Keratinocyte (primary cell): ENCODE measurements around the gene RHBDF1. TPM values are rescaled to one million over a fixed set of nuclear protein-coding genes. Genes with fewer than 3 reads are reported as not detected.
A peak's percentile ranks its signal among the peaks of the same experiment; 100 is the strongest.

ENCODE experiments used
- DNase-seq: peaks from one replicate; pipeline ENCODE4 v3.0.0-alpha.2; 2011; ENCODE audit warnings: low read depth, missing footprints, low spot score
- FAIRE-seq: peaks from 2 replicates; lab custom pipeline; 2011; peaks lifted over from hg19 to GRCh38; lab: Jason Lieb, UNC
- H2AFZ ChIP-seq: 2 replicates; pipeline ENCODE4 v1.6.0; 2012; ENCODE audit warnings: low read length, control low read depth, inconsistent platforms; ENCODE audit not compliant: control insufficient read depth
- H3K27ac ChIP-seq: 2 replicates; pipeline ENCODE4 v1.5.1; 2011; ENCODE audit warnings: low read length; ENCODE audit not compliant: control insufficient read depth, insufficient read depth
- H3K27me3 ChIP-seq: 3 replicates; pipeline ENCODE4 v1.6.0; 2011; ENCODE audit warnings: low read length; ENCODE audit not compliant: control insufficient read depth, insufficient read depth; ENCODE audit errors: extremely low read depth
- H3K36me3 ChIP-seq, 2 experiments: 2 replicates in 1 of 2; 3 replicates in 1 of 2; pipeline ENCODE4 v1.5.1; 2011; ENCODE audit warnings: low read length in 2 of 2, mild to moderate bottlenecking in 1 of 2; ENCODE audit not compliant: control insufficient read depth in 2 of 2, insufficient read depth in 2 of 2; ENCODE audit errors: extremely low read depth in 1 of 2
- H3K4me1 ChIP-seq: 3 replicates; pipeline ENCODE4 v1.5.1; 2011; ENCODE audit warnings: low read length; ENCODE audit not compliant: control insufficient read depth, insufficient read depth; ENCODE audit errors: extremely low read depth
- H3K4me2 ChIP-seq: 3 replicates; pipeline ENCODE4 v1.6.0; 2011; ENCODE audit warnings: low read depth, low read length; ENCODE audit not compliant: control insufficient read depth, insufficient read depth; ENCODE audit errors: extremely low read depth
- H3K4me3 ChIP-seq, 3 experiments: fragments of 200-600 bp in 1 of 3; sonication (generic) in 1 of 3; 2 replicates in 2 of 3; 3 replicates in 1 of 3; pipeline ENCODE4 v1.5.1; 2011 to 2016; ENCODE audit warnings: low read length in 3 of 3, mild to moderate bottlenecking in 3 of 3, control low read depth in 2 of 3, inconsistent platforms in 1 of 3, low read depth in 1 of 3, mixed read lengths in 1 of 3, mixed run types in 1 of 3, moderate library complexity in 1 of 3; ENCODE audit not compliant: control insufficient read depth in 2 of 3, insufficient read depth in 2 of 3; ENCODE audit errors: extremely low read depth in 1 of 3
- H3K79me2 ChIP-seq: 2 replicates; pipeline ENCODE4 v1.6.0; 2012; ENCODE audit warnings: low read length; ENCODE audit not compliant: control insufficient read depth, insufficient read depth
- H3K9ac ChIP-seq: 3 replicates; pipeline ENCODE4 v1.6.0; 2011; ENCODE audit warnings: low read length; ENCODE audit not compliant: control insufficient read depth, insufficient read depth; ENCODE audit errors: extremely low read depth
- H3K9me1 ChIP-seq: 3 replicates; pipeline ENCODE4 v1.6.0; 2011; ENCODE audit warnings: low read length; ENCODE audit not compliant: control insufficient read depth, insufficient read depth; ENCODE audit errors: extremely low read depth
- H3K9me3 ChIP-seq: 2 replicates; pipeline ENCODE4 v1.5.1; 2012; ENCODE audit warnings: low read depth, low read length; ENCODE audit not compliant: control insufficient read depth
- H4K20me1 ChIP-seq: 3 replicates; pipeline ENCODE4 v1.6.0; 2011; ENCODE audit warnings: low read length; ENCODE audit not compliant: control insufficient read depth, insufficient read depth; ENCODE audit errors: extremely low read depth
- EZH2 ChIP-seq: IDR thresholded peaks from one replicate; pipeline ENCODE4 v1.6.1; 2012; ENCODE audit warnings: inconsistent platforms, mild to moderate bottlenecking, low read length, moderate library complexity
- dilution Hi-C: fragments of 300-500 bp; cut with MboI; formaldehyde crosslinking; loops from one replicate; pipeline ENCODE4 v1.7.0; 2020; ENCODE audit warnings: low sequenced_read_pairs; ENCODE audit not compliant: extremely low pct_ligation_motif_present
- polyA minus RNA-seq, 3 experiments: library from RNA; depleted of rRNA, polyadenylated mRNA; stranded (reverse); fragments of >200 nt; gene quantifications; 1 replicate in 1 of 3; 2 replicates in 1 of 3; 3 replicates in 1 of 3; pipeline ENCODE4 v1.2.3, GENCODE V29; 2011
- polyA plus RNA-seq, 5 experiments: library from polyadenylated mRNA; depleted of rRNA in 3 of 5; stranded (reverse) in 3 of 5; stranded (forward) in 1 of 5; unstranded in 1 of 5; fragments of >200 nt; gene quantifications; 1 replicate in 1 of 5; 2 replicates in 3 of 5; 3 replicates in 1 of 5; pipeline versions ENCODE4 v1.2.1 to v1.2.3, GENCODE V29; 2011 to 2012; ENCODE audit warnings: missing spikeins in 2 of 5, low read depth in 1 of 5, low replicate concordance in 1 of 5
- TF ChIP-seq, protein P1 (sequence below), 3 experiments: IDR thresholded peaks in 1 of 3; conservative IDR thresholded peaks in 1 of 3; optimal IDR thresholded peaks in 1 of 3; 2 replicates in 2 of 3; 3 replicates in 1 of 3; pipeline versions ENCODE3 to v1.5.1; 2011; ENCODE audit warnings: low read length in 3 of 3, mild to moderate bottlenecking in 3 of 3, moderate library complexity in 2 of 3, control low read depth in 1 of 3, inconsistent platforms in 1 of 3; ENCODE audit not compliant: insufficient read depth in 2 of 3; ENCODE audit errors: extremely low read depth in 1 of 3

Gene RHBDF1, protein sequence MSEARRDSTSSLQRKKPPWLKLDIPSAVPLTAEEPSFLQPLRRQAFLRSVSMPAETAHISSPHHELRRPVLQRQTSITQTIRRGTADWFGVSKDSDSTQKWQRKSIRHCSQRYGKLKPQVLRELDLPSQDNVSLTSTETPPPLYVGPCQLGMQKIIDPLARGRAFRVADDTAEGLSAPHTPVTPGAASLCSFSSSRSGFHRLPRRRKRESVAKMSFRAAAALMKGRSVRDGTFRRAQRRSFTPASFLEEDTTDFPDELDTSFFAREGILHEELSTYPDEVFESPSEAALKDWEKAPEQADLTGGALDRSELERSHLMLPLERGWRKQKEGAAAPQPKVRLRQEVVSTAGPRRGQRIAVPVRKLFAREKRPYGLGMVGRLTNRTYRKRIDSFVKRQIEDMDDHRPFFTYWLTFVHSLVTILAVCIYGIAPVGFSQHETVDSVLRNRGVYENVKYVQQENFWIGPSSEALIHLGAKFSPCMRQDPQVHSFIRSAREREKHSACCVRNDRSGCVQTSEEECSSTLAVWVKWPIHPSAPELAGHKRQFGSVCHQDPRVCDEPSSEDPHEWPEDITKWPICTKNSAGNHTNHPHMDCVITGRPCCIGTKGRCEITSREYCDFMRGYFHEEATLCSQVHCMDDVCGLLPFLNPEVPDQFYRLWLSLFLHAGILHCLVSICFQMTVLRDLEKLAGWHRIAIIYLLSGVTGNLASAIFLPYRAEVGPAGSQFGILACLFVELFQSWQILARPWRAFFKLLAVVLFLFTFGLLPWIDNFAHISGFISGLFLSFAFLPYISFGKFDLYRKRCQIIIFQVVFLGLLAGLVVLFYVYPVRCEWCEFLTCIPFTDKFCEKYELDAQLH
- polyA plus RNA-seq (20.4 to 37.2 TPM (median 24.0 TPM) in 3 replicates), polyA minus RNA-seq (25.4 to 87.6 TPM (median 34.0 TPM) in 3 replicates)
- polyA plus RNA-seq (2011; ENCODE audit: low read depth): 19.4 TPM
- polyA plus RNA-seq (2011; cell fraction: cytosol; rRNA removed): 12.2 and 16.8 TPM in 2 replicates
- 131 and 171 TPM in 2 replicates for polyA plus RNA-seq (2011; cell fraction: nucleus; rRNA removed)
- 21.9 and 26.9 TPM in 2 replicates for polyA plus RNA-seq (2012; ENCODE audit: low replicate concordance)
- 21.1 TPM for polyA minus RNA-seq (2011; cell fraction: cytosol; rRNA and poly(A)+ RNA removed)
- polyA minus RNA-seq (2011; cell fraction: nucleus; rRNA and poly(A)+ RNA removed): 34.8 and 35.9 TPM in 2 replicates

- Histone ChIP-seq H3K9me1 (peaks cover 4% of the 10 kb centered on the region), H3K79me2 (peaks cover 22% of the 10 kb centered on the region), H3K4me1 (peaks cover 40% of the 10 kb centered on the region), H3K4me2 (peak within 1 kb of the TSS; percentile 89), H3K36me3 (peaks cover 2 to 3% of the 10 kb centered on the region in 2 experiments), H3K4me3 (peak within 1 kb of the TSS; percentile 65 to 84 (median 83)), H3K9me3 (no peaks in the 10 kb centered on the region), H3K27ac (peak within 1 kb of the TSS; percentile 74), H3K27me3 (no peaks in the 10 kb centered on the region), H2AFZ (peak within 1 kb of the TSS; percentile 16), H4K20me1 (no peaks in the 10 kb centered on the region), H3K9ac (peak within 1 kb of the TSS; percentile 85)
- DNase-seq (no peak), FAIRE-seq (peak; percentile 75)
- dilution Hi-C loops: no loop called here
- no peak for TF ChIP-seq EZH2
- TF ChIP-seq, protein P1, sequence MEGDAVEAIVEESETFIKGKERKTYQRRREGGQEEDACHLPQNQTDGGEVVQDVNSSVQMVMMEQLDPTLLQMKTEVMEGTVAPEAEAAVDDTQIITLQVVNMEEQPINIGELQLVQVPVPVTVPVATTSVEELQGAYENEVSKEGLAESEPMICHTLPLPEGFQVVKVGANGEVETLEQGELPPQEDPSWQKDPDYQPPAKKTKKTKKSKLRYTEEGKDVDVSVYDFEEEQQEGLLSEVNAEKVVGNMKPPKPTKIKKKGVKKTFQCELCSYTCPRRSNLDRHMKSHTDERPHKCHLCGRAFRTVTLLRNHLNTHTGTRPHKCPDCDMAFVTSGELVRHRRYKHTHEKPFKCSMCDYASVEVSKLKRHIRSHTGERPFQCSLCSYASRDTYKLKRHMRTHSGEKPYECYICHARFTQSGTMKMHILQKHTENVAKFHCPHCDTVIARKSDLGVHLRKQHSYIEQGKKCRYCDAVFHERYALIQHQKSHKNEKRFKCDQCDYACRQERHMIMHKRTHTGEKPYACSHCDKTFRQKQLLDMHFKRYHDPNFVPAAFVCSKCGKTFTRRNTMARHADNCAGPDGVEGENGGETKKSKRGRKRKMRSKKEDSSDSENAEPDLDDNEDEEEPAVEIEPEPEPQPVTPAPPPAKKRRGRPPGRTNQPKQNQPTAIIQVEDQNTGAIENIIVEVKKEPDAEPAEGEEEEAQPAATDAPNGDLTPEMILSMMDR (optimal IDR thresholded peaks at IDR 0.05 in 1 of 3, IDR thresholded peaks at IDR 0.05 in 1 of 3, conservative IDR thresholded peaks at IDR 0.05 in 1 of 3; ENCODE audit: extremely low read depth in 1 of 3, insufficient read depth in 2 of 3, low read length in 3 of 3): no peak
Measured at GRCh38 chr16:72561-73548, at the start of gene RHBDF1. Gene RHBDF1 (minus strand): TSS chr16:72631. CDS start chr16:65015, 7,616 bp downstream.

- peaks cover 9 to 13% of the 10 kb centered on the region in 2 experiments for H3K36me3 ChIP-seq
- TF ChIP-seq EZH2: no peak
- TF ChIP-seq, protein P1 (optimal IDR thresholded peaks at IDR 0.05 in 1 of 3, IDR thresholded peaks at IDR 0.05 in 1 of 3, conservative IDR thresholded peaks at IDR 0.05 in 1 of 3; ENCODE audit: extremely low read depth in 1 of 3, insufficient read depth in 2 of 3, low read length in 3 of 3): no peak
Measured at GRCh38 chr16:120756-121155, 48.3 kb upstream of the RHBDF1 start.

More at GRCh38 chr16:120756-121155, 48.3 kb upstream of the RHBDF1 start:
- peaks cover 5% of the 10 kb centered on the region for H4K20me1 ChIP-seq
- H3K4me3 ChIP-seq: no peak overlapping the region
- FAIRE-seq (no peak), DNase-seq (no peak)
- dilution Hi-C loops: no loop called here
- H3K27me3 ChIP-seq: no peaks in the 10 kb centered on the region
- no peaks in the 10 kb centered on the region for H3K4me1 ChIP-seq
- H3K9me1 ChIP-seq: no peaks in the 10 kb centered on the region
- no peaks in the 10 kb centered on the region for H3K9me3 ChIP-seq
- no peaks in the 10 kb centered on the region for H3K79me2 ChIP-seq
- H3K27ac ChIP-seq: no peak overlapping the region
- H3K4me2 ChIP-seq: no peak overlapping the region
- no peak overlapping the region for H2AFZ ChIP-seq
- H3K9ac ChIP-seq: no peak overlapping the region
